Activated CD8-positive, alpha-beta T cell treated with anti-CD3 and anti-CD28 coated beads, Interleukin-2, amount 10 ng/mL, durations not matched to agents 7 days and 5 days (primary cell): ENCODE results near the gene ABHD8. TPM values are rescaled to one million over a fixed set of nuclear protein-coding genes. Genes with fewer than 3 reads are reported as not detected.
"Not testable (repeated sequence)": the region's sequence is repeated elsewhere in the genome, so short reads cannot be mapped to it uniquely, and the experiment has no call there.

Experiments used
- ATAC-seq: fragments of 150-1000 bp; cut with Tn5 transposase; one replicate; pipeline ENCODE4 v1.10.0; 2021; ENCODE audit warnings: moderate library complexity
- CTCF ChIA-PET: fragments of 350-600 bp; sonication (Branson Sonifier 250); formaldehyde crosslinking; loops from one replicate; lab custom pipeline; 2021; ENCODE audit warnings: antibody characterized with exemption; lab: Charles Lee
- POLR2A ChIA-PET: fragments of 350-600 bp; sonication (Branson Sonifier 250); formaldehyde crosslinking; loops from one replicate; lab custom pipeline; 2021; ENCODE audit warnings: antibody characterized with exemption; lab: Charles Lee
- DNase-seq: peaks from one replicate; pipeline ENCODE4 v3.0.0-alpha.2; 2020
- H3K27ac Mint-ChIP-seq: one replicate; pipeline ENCODE4 v1.8.0; 2021; ENCODE audit warnings: mild to moderate bottlenecking, mixed read lengths
- H3K27me3 Mint-ChIP-seq: one replicate; pipeline ENCODE4 v1.8.0; 2021; ENCODE audit warnings: low read depth, mixed read lengths
- H3K36me3 Mint-ChIP-seq: one replicate; pipeline ENCODE4 v1.8.0; 2021; ENCODE audit warnings: low read depth, mixed read lengths
- H3K4me1 Mint-ChIP-seq: one replicate; pipeline ENCODE4 v1.8.0; 2021; ENCODE audit warnings: low read depth, mixed read lengths
- H3K4me3 Mint-ChIP-seq: one replicate; pipeline ENCODE4 v1.8.0; 2021; ENCODE audit warnings: mild to moderate bottlenecking, mixed read lengths
- H3K9me3 Mint-ChIP-seq: one replicate; pipeline ENCODE4 v1.8.0; 2022; ENCODE audit warnings: mixed read lengths; ENCODE audit not compliant: insufficient read depth
- total RNA-seq, 2 experiments: library from RNA; stranded (reverse); gene quantifications; one replicate each; pipeline ENCODE4 v1.2.3, GENCODE V29; 2021

Gene ABHD8
- total RNA-seq, 2 experiments from 2014 or later: 8.9 to 9.7 TPM

- peaks cover 54% of the 10 kb centered on the region for H3K4me1 Mint-ChIP-seq
- peak overlapping the region; percentile 90 for H3K4me3 Mint-ChIP-seq
- H3K27me3 Mint-ChIP-seq: no peaks in the 10 kb centered on the region
- H3K27ac Mint-ChIP-seq: peak overlapping the region; percentile 92
- no peaks in the 10 kb centered on the region for H3K9me3 Mint-ChIP-seq
- POLR2A ChIA-PET: interaction anchor here (0.8 to 0.9 kb wide), 2 partner anchors 29 to 33 kb away, joined by 3 read pairs; partner anchors contain the start of gene GTPBP3
- ATAC-seq: no peak
- DNase-seq: no peak
- peaks cover 9% of the 10 kb centered on the region for H3K36me3 Mint-ChIP-seq
- CTCF ChIA-PET: interaction anchor here (0.7 to 2.9 kb wide), 19 partner anchors 8 to 214 kb away, joined by 3 to 23 read pairs (median 4); partner anchors contain the start of genes BABAM1, USE1 and USHBP1
Observed at GRCh38 chr19:17304386-17305215, 1.4 kb upstream of the ABHD8 start.

GRCh38 chr19:17303940-17304267 lies 679 bp upstream of the ABHD8 start:
- peak overlapping the region; percentile 61 for H3K27ac Mint-ChIP-seq
- POLR2A ChIA-PET: interaction anchor here (1.2 kb wide), 1 partner anchor 11 kb away, joined by 3 read pairs; no protein-coding TSS in a partner anchor
- CTCF ChIA-PET: interaction anchor here (1.0 to 2.4 kb wide), 5 partner anchors 9 to 82 kb away, joined by 3 to 11 read pairs (median 5); partner anchors contain the start of gene BABAM1
- H3K4me1 Mint-ChIP-seq: peaks cover 48% of the 10 kb centered on the region
- no peaks in the 10 kb centered on the region for H3K9me3 Mint-ChIP-seq
- peaks cover 10% of the 10 kb centered on the region for H3K36me3 Mint-ChIP-seq
- ATAC-seq: no peak
- no peak overlapping the region for H3K4me3 Mint-ChIP-seq
- no peak for DNase-seq
- H3K27me3 Mint-ChIP-seq: no peaks in the 10 kb centered on the region

DNA sequence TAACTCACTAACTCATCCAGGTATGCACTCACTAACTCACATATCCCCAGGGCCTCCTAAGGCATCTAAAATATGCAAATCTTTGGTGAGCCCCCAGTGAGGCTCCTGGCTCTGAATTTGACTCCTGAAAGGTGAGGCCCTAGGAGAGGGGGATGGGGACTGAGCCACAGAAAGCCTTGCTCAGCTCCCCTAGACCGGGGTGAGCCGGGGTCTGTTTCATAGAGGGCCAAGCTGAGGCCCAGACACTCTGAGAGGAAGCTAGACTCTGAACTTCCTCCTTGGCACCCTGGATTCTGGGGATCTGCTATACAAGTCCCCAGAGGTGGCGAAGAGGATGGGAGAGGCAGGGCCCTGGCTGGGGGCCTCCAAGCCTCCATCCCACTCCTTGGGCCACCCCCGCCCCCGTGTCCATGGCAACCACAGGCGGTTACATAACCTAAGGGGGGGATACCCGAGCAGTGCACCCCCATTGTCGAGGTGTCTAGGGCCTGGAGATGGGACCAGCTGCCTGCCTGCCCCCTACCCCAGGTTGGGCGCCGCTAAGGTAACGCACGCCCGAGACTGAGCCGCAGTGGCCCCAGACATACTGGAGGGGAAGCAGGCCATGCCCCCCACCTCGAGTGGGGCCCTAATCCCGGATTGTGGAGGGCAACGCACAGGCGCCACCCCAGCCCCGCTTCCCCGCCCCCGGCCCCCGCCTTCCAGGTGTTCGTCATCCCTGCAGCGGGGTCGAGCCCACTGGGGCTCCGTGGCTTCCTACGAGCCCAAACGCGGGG lies 646 bp downstream of the ABHD8 start:
- Mint-ChIP-seq H3K27ac (no peak overlapping the region), H3K4me3 (peak overlapping the region; percentile 63), H3K9me3 (no peaks in the 10 kb centered on the region), H3K4me1 (peaks cover 42% of the 10 kb centered on the region), H3K36me3 (peaks cover 13% of the 10 kb centered on the region), H3K27me3 (no peaks in the 10 kb centered on the region)
- CTCF ChIA-PET: interaction anchor here (1.1 to 1.4 kb wide), 3 partner anchors 19 to 84 kb away, joined by 4 to 5 read pairs (median 5); partner anchors contain the start of gene BABAM1
- POLR2A ChIA-PET: interaction anchor here (0.8 to 1.2 kb wide), 3 partner anchors 10 to 86 kb away, joined by 3 read pairs; no protein-coding TSS in a partner anchor
- ATAC-seq (no peak), DNase-seq (no peak)

DNA sequence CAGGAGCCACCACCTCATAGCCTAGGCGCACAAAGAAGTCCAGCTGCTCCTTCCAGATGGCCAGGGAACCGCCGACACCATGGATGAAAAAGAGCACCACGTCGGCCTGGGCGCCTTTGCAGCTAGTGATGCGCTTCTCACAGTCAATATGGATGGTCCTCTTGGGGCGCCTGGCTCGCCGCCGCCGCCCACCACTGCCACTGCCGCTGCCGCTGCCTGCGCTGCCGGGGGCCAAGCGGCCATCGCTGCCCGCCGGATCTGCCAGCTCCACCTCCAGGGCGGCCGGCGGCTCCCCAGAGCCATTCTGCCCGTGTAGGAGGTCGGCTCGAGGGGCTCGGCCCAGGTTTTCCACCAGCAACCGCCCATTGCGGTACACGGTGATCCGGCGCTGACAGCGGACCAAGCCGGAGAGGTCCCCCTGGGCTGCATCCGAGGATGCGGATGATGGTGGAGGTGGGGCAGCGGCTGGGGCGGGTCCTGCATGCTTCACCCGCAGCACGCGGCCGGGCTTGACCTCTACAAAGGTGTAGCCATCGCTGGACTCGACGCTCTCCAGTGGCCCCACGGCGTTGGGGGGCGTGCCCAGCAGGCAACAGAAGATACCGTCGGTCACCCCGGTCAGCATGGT lies 2.1 kb downstream of the ABHD8 start:
- Mint-ChIP-seq H3K4me3 (no peak overlapping the region), H3K9me3 (no peaks in the 10 kb centered on the region), H3K27me3 (no peaks in the 10 kb centered on the region), H3K4me1 (peaks cover 29% of the 10 kb centered on the region), H3K36me3 (peaks cover 11% of the 10 kb centered on the region), H3K27ac (no peak overlapping the region)
- DNase-seq (no peak), ATAC-seq (no peak)
- ChIA-PET POLR2A (no interaction called here), CTCF (no interaction called here)

GRCh38 chr19:17296976-17297375 lies 6.2 kb downstream of the ABHD8 start:
- Mint-ChIP-seq H3K4me1 (peaks cover 12% of the 10 kb centered on the region), H3K36me3 (peaks cover 14% of the 10 kb centered on the region), H3K9me3 (no peaks in the 10 kb centered on the region), H3K4me3 (no peak overlapping the region), H3K27me3 (no peaks in the 10 kb centered on the region), H3K27ac (no peak overlapping the region)
- POLR2A ChIA-PET: no interaction called here
- ATAC-seq (no peak), DNase-seq (no peak)
- CTCF ChIA-PET: interaction anchor here (1.2 to 1.5 kb wide), 2 partner anchors 30 to 89 kb away, joined by 3 read pairs; no protein-coding TSS in a partner anchor

DNA sequence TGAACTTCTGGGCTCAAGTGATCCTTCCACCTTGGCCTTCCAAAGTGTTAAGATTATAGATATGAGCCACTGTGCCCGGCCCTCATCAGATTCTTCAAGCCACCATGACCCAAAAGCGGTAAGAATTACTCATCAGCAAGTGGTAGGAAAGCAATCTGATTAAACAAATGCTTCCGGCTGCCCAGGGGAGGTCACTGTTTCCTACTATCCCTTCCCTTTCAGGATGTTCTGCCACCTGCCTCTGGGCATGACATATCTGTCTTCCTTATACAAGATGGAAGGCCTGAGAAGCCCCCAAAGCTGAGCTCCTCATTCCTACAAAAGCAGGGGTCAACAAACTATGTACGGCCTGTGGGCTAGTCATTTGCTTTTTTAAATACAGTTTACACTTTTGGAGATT lies 7.0 kb downstream of the ABHD8 start:
- POLR2A ChIA-PET: interaction anchor here (0.9 kb wide), 1 partner anchor 14 kb away, joined by 3 read pairs; no protein-coding TSS in a partner anchor
- no peak for ATAC-seq

GRCh38 chr19:17295551-17295950 lies 7.7 kb downstream of the ABHD8 start:
- H3K9me3 Mint-ChIP-seq, H3K27me3 Mint-ChIP-seq, ATAC-seq, DNase-seq, H3K27ac Mint-ChIP-seq, H3K4me3 Mint-ChIP-seq, CTCF ChIA-PET: not testable (repeated sequence)
- H3K4me1 Mint-ChIP-seq: peaks cover 15% of the 10 kb centered on the region
- POLR2A ChIA-PET: interaction anchor here (0.9 kb wide), 1 partner anchor 13 kb away, joined by 3 read pairs; no protein-coding TSS in a partner anchor
- H3K36me3 Mint-ChIP-seq: peaks cover 14% of the 10 kb centered on the region

More for the DNA sequence above, 7.0 kb downstream of the ABHD8 start:
- no peaks in the 10 kb centered on the region for H3K9me3 Mint-ChIP-seq
- H3K4me1 Mint-ChIP-seq: peaks cover 15% of the 10 kb centered on the region
- no peaks in the 10 kb centered on the region for H3K27me3 Mint-ChIP-seq
- no peak overlapping the region for H3K27ac Mint-ChIP-seq
- H3K4me3 Mint-ChIP-seq: no peak overlapping the region
- peaks cover 14% of the 10 kb centered on the region for H3K36me3 Mint-ChIP-seq
- no peak for DNase-seq
- CTCF ChIA-PET: interaction anchor here (1.5 kb wide), 1 partner anchor 30 kb away, joined by 3 read pairs; no protein-coding TSS in a partner anchor

DNA sequence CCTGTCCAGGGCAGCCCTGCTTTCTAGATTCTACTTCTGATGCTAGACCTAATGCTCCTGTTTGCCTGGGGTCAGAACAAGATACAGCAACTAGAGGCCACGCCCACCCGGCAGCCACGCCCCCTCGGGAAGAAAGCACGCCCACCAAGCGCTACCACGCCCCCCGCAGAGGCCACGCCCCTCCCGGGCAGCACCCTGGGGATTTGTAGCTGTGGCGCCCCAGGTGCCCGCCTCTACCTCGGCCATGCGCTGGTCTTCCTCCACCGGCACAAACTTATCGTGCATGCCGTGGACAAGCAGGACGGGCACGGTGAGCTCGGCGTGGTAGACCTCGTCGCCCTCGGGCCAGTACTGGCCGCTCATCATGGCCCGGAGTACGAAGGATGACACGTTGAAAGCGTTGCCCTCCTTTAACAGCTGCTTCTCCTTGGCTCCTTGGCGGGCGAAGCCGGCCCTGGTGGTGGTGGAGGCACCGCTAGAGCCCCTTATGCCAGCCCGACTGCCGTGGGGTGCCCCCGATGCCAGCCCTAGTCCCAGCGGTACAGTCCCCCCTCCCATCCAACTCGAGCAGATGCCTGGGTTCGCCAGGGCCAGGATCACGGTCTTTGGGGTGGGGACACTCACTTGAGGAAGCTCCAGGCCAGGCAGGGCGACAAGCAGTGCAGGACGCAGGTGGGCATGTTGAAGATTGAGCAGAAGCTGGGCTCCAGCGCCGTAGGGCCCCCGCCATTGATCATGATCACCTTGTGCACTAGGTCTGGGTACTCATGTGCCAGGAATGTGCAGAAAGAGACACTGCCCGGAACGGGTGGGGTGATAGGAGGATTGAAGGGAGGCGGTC lies 9.0 kb downstream of the ABHD8 start:
- ChIA-PET POLR2A (interaction anchor here (0.6 kb wide), 1 partner anchor 53 kb away, joined by 3 read pairs; no protein-coding TSS in a partner anchor), CTCF (interaction anchor here (0.7 to 5.4 kb wide), 3 partner anchors 12 to 91 kb away, joined by 3 to 33 read pairs (median 3); partner anchors contain the start of genes ANKLE1 and USE1)
- Mint-ChIP-seq H3K27me3 (peaks cover 4% of the 10 kb centered on the region), H3K27ac (no peak overlapping the region), H3K4me3 (no peak overlapping the region), H3K9me3 (no peaks in the 10 kb centered on the region), H3K4me1 (peaks cover 15% of the 10 kb centered on the region), H3K36me3 (peaks cover 14% of the 10 kb centered on the region)
- DNase-seq (peak; percentile 49), ATAC-seq (no peak)

GRCh38 chr19:17293605-17294004 lies 9.6 kb downstream of the ABHD8 start:
- peaks cover 15% of the 10 kb centered on the region for H3K4me1 Mint-ChIP-seq
- H3K4me3 Mint-ChIP-seq: no peak overlapping the region
- no peaks in the 10 kb centered on the region for H3K9me3 Mint-ChIP-seq
- no peak for DNase-seq
- CTCF ChIA-PET: interaction anchor here (0.9 to 5.4 kb wide), 12 partner anchors 11 to 112 kb away, joined by 3 to 33 read pairs (median 3); partner anchors contain the start of genes ANKLE1, BST2, DDA1 and MRPL34
- no peak for ATAC-seq
- H3K27me3 Mint-ChIP-seq: peaks cover 4% of the 10 kb centered on the region
- H3K27ac Mint-ChIP-seq: no peak overlapping the region
- POLR2A ChIA-PET: no interaction called here
- peaks cover 11% of the 10 kb centered on the region for H3K36me3 Mint-ChIP-seq
